HG02973 (cell line): ENCODE data around the gene PRPF18.

ENCODE experiments used
- ATAC-seq: cut with Tn5 transposase; IDR thresholded peaks from one replicate; pipeline ENCODE4 v1.9.1; 2021; ENCODE audit warnings: moderate library complexity; ENCODE audit not compliant: unreplicated experiment

The PRPF18 gene

DNA sequence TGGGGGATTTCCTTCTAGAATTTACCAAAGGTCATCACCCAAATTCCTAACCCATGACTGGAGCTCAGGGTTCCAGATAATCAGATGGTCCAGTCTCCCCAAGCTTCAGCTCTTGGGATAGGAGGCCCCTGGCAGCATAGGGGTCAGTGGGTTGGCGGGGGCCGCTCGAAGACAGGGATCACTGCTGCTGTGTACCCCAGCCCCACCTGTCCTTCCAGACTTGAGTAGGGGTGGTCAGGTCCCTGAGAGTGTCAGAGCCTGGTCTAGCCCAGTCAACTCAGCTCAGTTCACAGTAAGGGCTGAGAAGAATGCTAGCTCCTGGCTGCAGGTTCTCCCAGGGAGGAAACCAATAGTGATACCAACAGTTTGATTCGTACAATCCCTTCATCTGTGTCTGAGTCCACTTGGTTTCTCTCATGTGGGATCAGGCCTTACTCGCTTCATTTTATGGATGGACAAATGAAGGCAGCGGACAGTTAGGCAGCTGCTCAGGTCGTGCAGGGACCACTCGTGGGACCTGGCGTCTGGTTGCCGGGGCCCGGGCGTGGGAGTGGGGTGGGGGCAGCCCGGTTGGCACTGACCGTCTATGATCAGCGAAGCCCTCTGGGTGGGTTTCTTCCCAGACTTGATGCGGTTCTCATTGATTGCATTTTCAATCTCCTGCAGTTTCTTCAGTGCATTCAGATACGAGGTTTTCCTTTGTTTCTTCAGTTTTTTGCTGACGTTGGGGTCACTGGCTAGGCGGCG is 78.9 kb downstream of the PRPF18 start:
- ATAC-seq, result no peak

DNA sequence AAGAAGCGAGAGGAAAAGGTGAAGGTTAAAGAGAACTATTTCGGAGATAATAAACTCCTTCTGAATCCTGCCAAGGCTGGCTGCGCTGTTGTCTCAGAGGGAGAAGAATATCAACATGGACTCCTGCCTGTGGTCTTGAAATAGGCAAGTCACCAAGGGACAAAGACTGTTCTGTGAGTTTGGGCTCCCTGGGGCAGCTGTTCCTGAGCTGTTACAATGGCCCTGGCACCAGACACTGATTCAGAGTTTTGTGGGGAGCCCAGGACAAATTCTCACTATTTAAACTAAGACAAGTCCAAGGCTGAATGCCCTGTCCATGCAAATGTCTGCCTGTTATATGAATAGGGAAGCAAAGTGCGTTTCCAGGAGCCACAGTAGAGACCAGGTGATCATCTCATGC is 81.4 kb downstream of the PRPF18 start:
- no peak for ATAC-seq

DNA sequence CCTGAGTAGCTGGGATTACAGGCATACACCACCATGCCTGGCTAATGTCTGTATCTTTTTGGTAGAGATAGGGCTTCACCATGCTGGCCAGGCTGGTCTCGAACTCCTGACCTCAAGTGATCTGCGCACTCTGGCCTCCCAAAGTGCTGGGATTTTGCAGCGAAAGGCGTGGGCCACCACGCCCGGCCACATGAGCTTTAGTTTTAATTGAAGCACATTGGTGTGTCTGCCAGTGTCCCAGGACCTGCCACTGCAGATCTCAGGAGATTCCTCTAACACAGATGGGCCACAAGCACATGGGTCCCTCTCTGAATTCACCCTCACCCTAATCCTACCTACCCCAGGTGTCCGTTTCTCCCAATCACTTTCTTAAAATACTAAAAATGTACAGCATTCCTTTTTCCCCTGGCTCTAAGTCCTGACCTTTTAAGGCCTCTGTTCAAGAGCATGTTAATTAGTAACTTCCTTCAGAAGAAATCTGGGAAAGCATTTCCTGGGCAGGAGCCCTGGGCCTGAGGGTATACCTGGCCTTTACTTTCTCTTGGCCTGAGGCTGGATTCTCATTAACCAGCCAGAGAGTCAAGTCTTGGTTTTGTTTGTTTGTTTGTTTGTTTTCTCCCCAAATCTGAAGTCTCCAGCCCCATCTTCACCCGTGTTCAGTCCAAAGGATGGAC is 82.6 kb downstream of the PRPF18 start:
- ATAC-seq, result no peak

DNA sequence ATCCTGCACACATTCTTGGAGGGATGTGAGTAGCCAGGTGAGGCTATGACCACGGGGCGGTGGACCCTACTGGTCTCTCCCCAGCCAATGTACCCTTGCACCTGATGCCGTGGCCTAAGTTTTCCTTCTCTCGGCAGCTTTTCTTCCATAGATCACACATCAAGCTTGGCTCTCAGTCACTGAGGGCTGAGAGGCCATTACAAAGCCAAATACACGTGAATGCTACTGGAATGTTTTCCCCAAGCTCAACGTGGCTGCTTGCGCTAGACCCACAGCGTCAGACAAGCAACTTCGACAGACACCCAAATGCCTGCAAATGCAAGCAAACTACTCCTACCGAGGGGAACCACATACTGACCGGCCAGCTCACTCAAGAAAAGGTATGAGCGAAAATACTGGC is 83.1 kb downstream of the PRPF18 start:
- ATAC-seq, result no peak

DNA sequence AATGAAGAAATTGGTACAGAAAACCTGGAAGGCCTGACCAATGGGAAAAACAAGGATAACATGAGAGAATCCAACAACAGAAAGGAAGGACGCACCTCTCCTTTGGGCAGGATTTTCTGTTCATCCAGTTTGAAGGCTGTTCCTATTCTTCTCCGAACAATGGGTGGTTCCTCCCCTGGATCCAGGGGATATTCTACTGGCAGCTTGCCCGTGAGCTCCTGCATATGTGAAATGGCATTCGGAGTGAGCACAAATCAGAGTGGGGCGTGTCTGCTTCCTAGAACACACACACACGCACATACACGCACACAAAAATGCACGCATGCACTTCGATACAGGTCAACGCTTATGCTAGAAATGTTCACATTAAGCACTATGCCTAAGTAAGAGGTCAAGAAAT is 83.5 kb downstream of the PRPF18 start:
- no peak for ATAC-seq

DNA sequence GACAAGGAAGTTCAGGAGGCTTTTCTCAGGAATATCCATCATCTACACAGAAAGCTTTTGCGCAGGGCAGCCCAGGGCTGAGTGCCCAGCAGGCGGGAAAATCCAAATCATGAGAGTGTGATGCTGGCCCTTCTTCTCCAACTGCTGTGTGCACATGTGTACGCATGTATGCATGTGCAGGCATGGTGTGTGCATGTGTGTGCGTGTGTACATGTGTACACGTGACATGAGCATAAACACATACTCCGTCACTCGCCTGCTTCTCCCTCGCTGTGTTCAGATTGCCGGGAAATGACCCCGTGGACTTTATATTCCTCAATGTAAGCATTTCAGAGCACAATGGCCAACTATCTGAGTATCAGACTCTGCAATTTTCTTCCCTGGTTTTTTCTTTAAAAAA is 85.1 kb downstream of the PRPF18 start:
- no peak for ATAC-seq

DNA sequence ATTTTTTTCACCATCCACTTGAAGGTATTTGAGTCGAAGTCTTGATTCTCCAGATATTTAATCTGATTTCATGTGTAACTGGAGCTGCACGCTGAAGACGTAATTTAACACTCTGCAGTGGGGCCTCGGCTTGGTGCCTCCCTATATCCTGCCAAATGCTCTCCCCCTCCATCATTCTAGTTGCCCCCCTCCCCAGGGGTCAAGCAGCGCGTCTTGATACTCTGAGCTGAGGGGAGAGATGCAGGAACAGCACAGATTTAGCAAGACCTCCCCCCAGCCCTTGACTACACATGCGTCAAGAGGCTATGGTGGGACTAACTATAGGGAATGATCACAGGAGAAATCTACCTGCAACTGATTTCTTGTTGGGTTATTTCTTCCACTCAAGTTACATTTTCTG is 85.8 kb downstream of the PRPF18 start:
- ATAC-seq, result no peak

DNA sequence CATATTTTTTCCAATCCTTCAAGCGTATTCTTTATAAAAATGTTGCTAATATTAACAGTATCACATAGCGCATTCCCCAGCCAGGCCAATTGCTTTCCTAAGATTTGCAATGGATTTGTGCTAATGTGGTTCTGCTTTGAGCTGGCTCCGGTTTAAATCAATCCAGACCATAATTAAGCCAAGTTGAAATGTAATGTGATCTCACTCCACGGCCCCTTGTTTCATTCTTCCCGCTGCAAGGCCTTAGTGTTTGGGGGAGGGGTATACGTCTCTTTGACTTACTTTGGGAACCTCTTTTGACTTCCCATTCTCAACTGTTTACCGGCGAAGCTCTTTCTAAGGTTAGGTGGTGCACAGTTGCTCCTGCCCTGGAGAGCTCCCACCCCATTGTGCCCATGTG is 86.4 kb downstream of the PRPF18 start:
- no peak for ATAC-seq

DNA sequence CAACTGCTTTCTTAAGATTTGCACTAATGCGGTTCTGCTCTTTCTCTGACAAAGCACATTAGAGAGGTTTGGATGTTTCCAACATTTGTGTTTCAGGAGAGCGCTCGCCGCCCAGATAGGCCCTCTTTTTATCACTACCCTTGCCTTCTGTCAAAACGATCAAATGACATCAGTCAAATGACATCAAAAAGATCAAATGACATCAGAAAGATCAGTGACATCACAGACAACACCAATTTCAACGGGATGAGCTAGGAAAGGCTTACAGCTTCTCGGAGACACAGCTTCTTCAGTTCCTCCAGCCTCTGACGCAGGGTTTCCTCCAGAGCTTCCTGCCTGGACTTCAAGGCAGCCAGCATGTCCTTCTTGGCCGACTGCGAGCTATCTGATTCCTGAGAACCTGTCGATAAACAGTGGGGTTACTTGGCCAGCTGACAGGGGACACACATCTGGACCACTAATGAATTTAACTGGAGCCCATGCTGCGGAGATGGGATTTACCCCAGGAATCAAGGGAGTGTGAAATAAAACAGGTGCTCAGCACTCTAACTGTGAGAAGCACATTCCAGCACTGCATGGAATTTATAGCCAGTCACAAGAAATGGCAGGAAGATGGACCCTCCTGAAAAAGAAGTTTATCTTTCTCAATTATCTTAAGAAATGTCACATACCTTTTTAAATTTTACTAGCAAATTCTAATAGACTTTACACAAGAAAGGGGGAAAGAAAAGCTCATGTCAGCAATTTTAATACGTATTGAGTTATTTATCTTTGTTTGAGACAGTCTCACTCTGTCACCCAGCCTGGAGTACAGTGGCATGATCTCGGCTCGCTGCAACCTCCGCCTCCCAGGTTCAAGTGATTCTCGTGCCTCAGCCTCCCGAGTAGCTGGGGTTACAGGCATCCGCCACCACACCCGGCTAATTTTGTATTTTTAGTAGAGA is 88.2 kb downstream of the PRPF18 start:
- ATAC-seq, result no peak

DNA sequence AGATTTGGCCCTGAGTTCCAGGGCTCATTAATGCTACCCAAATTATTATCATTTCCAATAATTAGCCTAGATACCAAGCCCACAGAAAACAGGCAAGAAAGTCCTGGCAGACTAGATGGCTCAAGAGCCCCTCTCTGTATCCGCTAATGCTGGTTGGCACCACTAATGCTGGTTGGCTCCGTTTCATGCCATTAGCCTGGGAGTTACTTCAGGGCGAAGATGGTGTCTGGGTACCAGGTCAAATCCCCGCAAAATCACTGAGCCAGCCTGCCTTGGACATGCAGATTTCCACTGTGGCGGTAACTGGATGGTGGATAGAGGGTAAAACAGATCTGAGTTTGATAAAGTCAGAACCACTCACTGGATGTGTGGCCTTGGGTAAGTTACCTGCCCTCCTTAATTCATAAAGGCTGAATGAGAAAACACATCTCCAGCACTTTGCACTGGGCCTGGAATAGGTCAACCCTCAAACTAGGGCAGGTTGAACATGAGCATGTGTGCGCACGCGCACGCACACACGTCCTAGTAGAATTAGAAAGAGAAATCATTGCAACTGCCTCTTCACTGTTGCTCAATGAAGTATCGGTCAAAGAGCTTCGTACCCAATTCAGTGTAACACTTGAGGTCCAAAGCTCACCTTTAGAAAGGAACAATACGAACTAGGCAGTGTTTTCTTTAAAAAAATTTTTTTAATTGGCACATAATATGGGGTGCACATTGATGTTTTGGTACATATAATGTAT is 91.5 kb downstream of the PRPF18 start:
- no peak for ATAC-seq
